HL-60 (cell line): ENCODE results near the gene AAMDC.
"Not testable (repeated sequence)": the region's sequence is repeated elsewhere in the genome, so short reads cannot be mapped to it uniquely, and the experiment has no call there.

Experiments used
- DNase-seq, 2 experiments: peaks; one replicate each; pipeline ENCODE4 v3.0.0-alpha.2; 2010 to 2020; ENCODE audit warnings: low read depth in 1 of 2, low spot score in 1 of 2
- H3K27ac ChIP-seq: fragments of 250-450 bp; sonication (Bioruptor Pico); replicated peaks from 2 replicates; pipeline ENCODE4 v1.5.1; 2020; ENCODE audit warnings: mild to moderate bottlenecking, moderate library complexity
- H3K27me3 ChIP-seq: fragments of 250-450 bp; sonication (Bioruptor Pico); 2 replicates; pipeline ENCODE4 v1.5.1; 2021; ENCODE audit warnings: mild to moderate bottlenecking, moderate library complexity; ENCODE audit not compliant: insufficient read depth, poor library complexity, severe bottlenecking
- H3K4me3 ChIP-seq: replicated peaks from 2 replicates; pipeline ENCODE4 v1.5.1; 2011; ENCODE audit warnings: mild to moderate bottlenecking, control low read depth, low read length; ENCODE audit not compliant: insufficient read depth
- CTCF ChIP-seq: IDR thresholded peaks from one replicate; pipeline ENCODE4 v1.5.1; 2011; ENCODE audit warnings: low read length, control low read depth, inconsistent platforms; ENCODE audit not compliant: insufficient read depth
- GABPA ChIP-seq: IDR thresholded peaks from 2 replicates; pipeline ENCODE4 v1.6.1; 2012; ENCODE audit warnings: low read depth
- POLR2AphosphoS5 ChIP-seq: IDR thresholded peaks from 2 replicates; pipeline ENCODE4 v1.6.1; 2012; ENCODE audit warnings: low read depth
- REST ChIP-seq: IDR thresholded peaks from 2 replicates; pipeline ENCODE4 v1.6.1; 2012; ENCODE audit warnings: low read depth; ENCODE audit not compliant: insufficient replicate concordance
- SPI1 ChIP-seq: IDR thresholded peaks from 2 replicates; pipeline ENCODE4 v1.6.1; 2012; ENCODE audit warnings: low read depth, mild to moderate bottlenecking, borderline replicate concordance

AAMDC gene

GRCh38 chr11:77890100-77890614, 69.2 kb downstream of the AAMDC start:
- not testable (repeated sequence) for H3K4me3 ChIP-seq, DNase-seq, H3K27me3 ChIP-seq, H3K27ac ChIP-seq

- H3K27ac ChIP-seq, H3K4me3 ChIP-seq, H3K27me3 ChIP-seq, DNase-seq: not testable (repeated sequence)
These were observed 69.7 kb downstream of the AAMDC start for GRCh38 chr11:77890619-77891056.

- H3K27ac ChIP-seq, H3K4me3 ChIP-seq, H3K27me3 ChIP-seq, DNase-seq: not testable (repeated sequence)
These were observed 70.3 kb downstream of the AAMDC start for GRCh38 chr11:77891256-77891655.

GRCh38 chr11:77891703-77892102, 70.8 kb downstream of the AAMDC start:
- DNase-seq, H3K27ac ChIP-seq, H3K27me3 ChIP-seq, H3K4me3 ChIP-seq: not testable (repeated sequence)

- not testable (repeated sequence) for H3K27me3 ChIP-seq, H3K27ac ChIP-seq, DNase-seq
These were observed 74.0 kb downstream of the AAMDC start for GRCh38 chr11:77894949-77895348.

GRCh38 chr11:77908835-77909234, 87.9 kb downstream of the AAMDC start:
- TF ChIP-seq POLR2AphosphoS5: no peak
- TF ChIP-seq GABPA: no peak
- TF ChIP-seq SPI1: no peak
- no peak for TF ChIP-seq CTCF
- no peak for TF ChIP-seq REST
- DNase-seq: no peak
- Histone ChIP-seq H3K27ac (no peak overlapping the region), H3K27me3 (no peaks in the 10 kb centered on the region), H3K4me3 (no peak overlapping the region)

More at GRCh38 chr11:77894949-77895348, 74.0 kb downstream of the AAMDC start:
- H3K4me3 ChIP-seq: not testable (repeated sequence)

GRCh38 chr11:77909277-77909676, 88.3 kb downstream of the AAMDC start:
- Histone ChIP-seq H3K4me3 (no peak overlapping the region), H3K27me3 (no peaks in the 10 kb centered on the region), H3K27ac (no peak overlapping the region)
- TF ChIP-seq POLR2AphosphoS5 (no peak), GABPA (no peak), SPI1 (no peak), REST (no peak), CTCF (no peak)
- DNase-seq: no peak

GRCh38 chr11:77910828-77911227, 89.9 kb downstream of the AAMDC start:
- not testable (repeated sequence) for DNase-seq, H3K27me3 ChIP-seq, H3K4me3 ChIP-seq, H3K27ac ChIP-seq

GRCh38 chr11:77913608-77914306, 92.8 kb downstream of the AAMDC start:
- not testable (repeated sequence) for H3K4me3 ChIP-seq, DNase-seq, H3K27me3 ChIP-seq, H3K27ac ChIP-seq
